OCI-LY7 (cell line): ENCODE data around the gene NNAT. TPM values are rescaled to one million over a fixed set of nuclear protein-coding genes. Genes with fewer than 3 reads are reported as not detected.

Experiments
- BruUV-seq: library from RNA; stranded (reverse); fragments of 400-500 nt; replicated peaks from 2 replicates; lab custom pipeline; 2021; lab: Mats Ljungman, UMichigan
- CTCF ChIA-PET: fragments of 300-600 bp; sonication (Branson Sonifier 250); formaldehyde crosslinking; loops from one replicate; lab custom pipeline; 2022; ENCODE audit warnings: antibody characterized with exemption; ENCODE audit not compliant: unreplicated experiment; lab: Charles Lee
- POLR2A ChIA-PET: fragments of 300-600 bp; sonication (Branson Sonifier 250); formaldehyde crosslinking; loops from one replicate; lab custom pipeline; 2022; ENCODE audit warnings: antibody characterized with exemption; lab: Charles Lee
- DNase-seq: peaks from one replicate; pipeline ENCODE4 v3.0.0-alpha.2; 2015; ENCODE audit warnings: low spot score
- H2AFZ ChIP-seq: fragments of 200-600 bp; sonication (generic), shearing (Covaris generic); 2 replicates; pipeline ENCODE4 v1.6.1; 2014; ENCODE audit warnings: mild to moderate bottlenecking, antibody characterized with exemption, low read length, moderate library complexity
- H3K27ac ChIP-seq: fragments of 200-600 bp; sonication (generic); 2 replicates; pipeline ENCODE4 v1.5.1; 2014; ENCODE audit warnings: mixed run types, low read depth, mild to moderate bottlenecking, moderate library complexity, low read length, inconsistent platforms; ENCODE audit not compliant: poor library complexity, severe bottlenecking
- H3K36me3 ChIP-seq: fragments of 200-600 bp; sonication (generic); 2 replicates; pipeline ENCODE4 v1.6.1; 2014; ENCODE audit warnings: mild to moderate bottlenecking, antibody characterized with exemption, low read length, moderate library complexity, mixed read lengths; ENCODE audit not compliant: insufficient read depth
- H3K4me1 ChIP-seq: fragments of 200-600 bp; sonication (generic); 2 replicates; pipeline ENCODE4 v1.5.1; 2014; ENCODE audit warnings: mild to moderate bottlenecking, low read length; ENCODE audit not compliant: insufficient read depth, poor library complexity, severe bottlenecking
- H3K4me2 ChIP-seq: fragments of 200-600 bp; sonication (generic); 2 replicates; pipeline ENCODE4 v1.6.1; 2014; ENCODE audit warnings: mild to moderate bottlenecking, low read length
- H3K4me3 ChIP-seq: fragments of 200-600 bp; sonication (generic); 2 replicates; pipeline ENCODE4 v1.5.1; 2014; ENCODE audit warnings: mild to moderate bottlenecking, low read depth, low read length; ENCODE audit not compliant: poor library complexity, severe bottlenecking
- H3K79me2 ChIP-seq: fragments of 200-600 bp; sonication (generic); 2 replicates; pipeline ENCODE4 v1.6.1; 2016; ENCODE audit warnings: low read depth, mild to moderate bottlenecking, low read length, moderate library complexity, mixed read lengths; ENCODE audit not compliant: insufficient read depth
- H3K9me2 ChIP-seq: fragments of 200-600 bp; sonication (generic); 2 replicates; pipeline ENCODE4 v1.6.1; 2016; ENCODE audit warnings: mild to moderate bottlenecking, low read length, mixed read lengths; ENCODE audit not compliant: insufficient read depth
- H3K9me3 ChIP-seq: fragments of 200-600 bp; sonication (generic); 2 replicates; pipeline ENCODE4 v1.6.1; 2014; ENCODE audit warnings: mild to moderate bottlenecking, mixed run types, low read length, mixed read lengths
- H4K20me1 ChIP-seq: fragments of 200-600 bp; sonication (generic); 2 replicates; pipeline ENCODE4 v1.6.1; 2014; ENCODE audit warnings: mild to moderate bottlenecking, antibody characterized with exemption, low read length, moderate library complexity, mixed read lengths; ENCODE audit not compliant: insufficient read depth
- CTCF ChIP-seq: fragments of 200-600 bp; sonication (generic); conservative IDR thresholded peaks from 2 replicates; pipeline ENCODE4 v1.5.1; 2014; ENCODE audit warnings: mild to moderate bottlenecking, antibody characterized with exemption, low read length, moderate library complexity, mixed read lengths
- EZH2phosphoT487 ChIP-seq: fragments of 200-600 bp; sonication (generic); IDR thresholded peaks from 2 replicates; pipeline ENCODE4 v1.6.1; 2018; ENCODE audit warnings: low read depth, borderline replicate concordance, mild to moderate bottlenecking, mixed run types, antibody characterized with exemption, low read length, moderate library complexity, mixed read lengths
- intact Hi-C: fragments of 100-400 bp; cut with micrococcal nuclease; formaldehyde crosslinking; loops from one replicate; pipeline ENCODE4 v1.10.0; 2022; ENCODE audit not compliant: unreplicated experiment
- total RNA-seq, 2 experiments: library from RNA; depleted of rRNA in 1 of 2; stranded (reverse); fragments of >200 nt in 1 of 2; shearing (Covaris generic) in 1 of 2; gene quantifications; 2 replicates each; pipeline ENCODE4 v1.2.3, GENCODE V29; 2014 to 2022

Gene NNAT
- total RNA-seq, 2 experiments from 2014 or later = not detected

- H3K79me2 ChIP-seq = no peaks in the 10 kb centered on the region
- H3K27ac ChIP-seq = no peak overlapping the region
- intact Hi-C loops = no loop called here
- no peaks in the 10 kb centered on the region; the same call in 1 of the 2 replicates for H4K20me1 ChIP-seq
- ChIA-PET POLR2A (no interaction called here), CTCF (no interaction called here)
- no peak for DNase-seq
- TF ChIP-seq CTCF = no peak
- TF ChIP-seq EZH2phosphoT487 = no peak
- H3K4me2 ChIP-seq = no peak overlapping the region
- BruUV-seq = no TSS peak
- no peaks in the 10 kb centered on the region for H3K36me3 ChIP-seq
- no peaks in the 10 kb centered on the region for H3K9me2 ChIP-seq
- no peak overlapping the region for H3K4me3 ChIP-seq
- H2AFZ ChIP-seq = no peak overlapping the region
- H3K4me1 ChIP-seq = peaks cover 24% of the 10 kb centered on the region
- no peaks in the 10 kb centered on the region for H3K9me3 ChIP-seq
Measured at GRCh38 chr20:37503256-37503927, 17.7 kb upstream of the NNAT start.

GRCh38 chr20:37504404-37505096 lies 16.5 kb upstream of the NNAT start:
- H3K36me3 ChIP-seq = no peaks in the 10 kb centered on the region
- intact Hi-C loops = no loop called here
- no TSS peak for BruUV-seq
- H3K79me2 ChIP-seq = no peaks in the 10 kb centered on the region
- DNase-seq = no peak
- H3K4me3 ChIP-seq = no peak overlapping the region
- H3K9me3 ChIP-seq = no peaks in the 10 kb centered on the region
- no peak overlapping the region for H3K4me2 ChIP-seq
- no peak overlapping the region for H2AFZ ChIP-seq
- CTCF ChIA-PET = no interaction called here
- no peak overlapping the region for H3K27ac ChIP-seq
- H3K4me1 ChIP-seq = peaks cover 29% of the 10 kb centered on the region
- no peaks in the 10 kb centered on the region; the same call in 1 of the 2 replicates for H4K20me1 ChIP-seq
- H3K9me2 ChIP-seq = no peaks in the 10 kb centered on the region
- POLR2A ChIA-PET = no interaction called here
- TF ChIP-seq CTCF (no peak), EZH2phosphoT487 (no peak)
